GM18520 (cell line): ENCODE data around the gene SBDS.

Source experiments
- ATAC-seq: cut with Tn5 transposase; IDR thresholded peaks from one replicate; pipeline ENCODE4 v1.9.1; 2021; ENCODE audit not compliant: unreplicated experiment

The SBDS gene

GRCh38 chr7:66948480-66949109, 46.8 kb downstream of the SBDS start:
- no peak for ATAC-seq

GRCh38 chr7:66946545-66946944, 48.8 kb downstream of the SBDS start:
- ATAC-seq = no peak

- no peak for ATAC-seq
These were observed 56.1 kb downstream of the SBDS start for GRCh38 chr7:66939325-66939724.

GRCh38 chr7:66937940-66938339, 57.4 kb downstream of the SBDS start:
- ATAC-seq = no peak
